Kidney tubule cell (primary cell): ENCODE results near the gene TEAD2.
"Not testable (repeated sequence)": the region's sequence is repeated elsewhere in the genome, so short reads cannot be mapped to it uniquely, and the experiment has no call there.

ENCODE experiments used
- DNase-seq: peaks from one replicate; pipeline ENCODE4 v3.0.0-alpha.2; 2018; ENCODE audit warnings: low spot score

Gene TEAD2

DNA sequence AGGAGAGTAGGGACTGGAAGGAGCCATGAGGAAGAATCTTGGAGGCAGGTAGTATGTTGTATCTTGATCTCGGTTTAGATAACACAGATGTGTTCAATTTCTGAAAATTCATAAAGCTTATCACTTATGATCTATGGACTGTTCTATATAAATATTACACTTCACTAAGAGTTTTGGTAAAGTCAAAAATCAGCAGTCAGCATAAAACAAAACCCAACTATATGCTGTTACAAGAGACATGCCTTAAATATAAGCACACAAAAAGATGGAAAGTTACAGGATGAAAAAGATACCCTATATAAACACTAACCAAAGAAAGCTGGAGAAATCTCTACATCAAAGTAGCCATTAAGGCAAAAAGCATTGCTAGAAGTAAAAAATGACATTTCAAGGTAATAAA lies 21.4 kb upstream of the TEAD2 start:
- DNase-seq, result no peak

DNA sequence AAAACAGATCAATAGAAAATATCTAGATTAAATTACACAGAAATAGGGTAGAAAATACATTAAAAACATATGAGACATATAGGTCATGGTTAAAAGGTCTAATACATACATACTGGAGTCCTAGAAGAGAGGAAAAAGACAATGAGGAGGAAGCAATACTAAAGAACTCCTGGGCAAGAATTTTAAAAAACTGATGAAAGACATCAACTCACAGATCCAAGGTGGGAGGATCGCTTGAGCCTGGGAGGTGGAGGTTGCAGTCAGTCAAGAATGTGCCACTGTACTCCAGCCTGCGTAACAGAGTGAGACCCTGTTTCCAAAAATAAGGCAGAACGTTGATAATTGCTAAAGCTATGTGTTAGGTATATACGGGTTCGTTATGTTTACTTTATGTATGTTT lies 20.4 kb upstream of the TEAD2 start:
- DNase-seq, result no peak

DNA sequence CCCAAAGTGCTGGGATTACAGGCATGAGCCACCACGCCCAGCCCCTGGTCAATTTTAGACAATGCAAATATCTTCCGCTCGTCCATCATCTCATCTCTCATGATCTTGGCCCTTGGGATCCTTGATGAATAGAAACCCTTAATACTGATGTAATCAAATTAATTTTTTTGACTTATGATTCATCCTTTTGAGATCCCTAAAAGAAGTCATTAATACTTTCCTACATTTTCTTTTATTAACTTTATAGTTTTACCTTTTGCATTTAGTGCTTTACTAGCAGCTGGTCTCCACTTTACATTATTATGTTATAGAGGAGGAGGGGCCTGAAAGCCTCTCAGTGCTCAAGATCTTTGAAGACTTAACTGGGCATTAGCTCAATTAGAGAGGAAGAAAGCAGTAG lies 18.2 kb upstream of the TEAD2 start:
- DNase-seq, result no peak

DNA sequence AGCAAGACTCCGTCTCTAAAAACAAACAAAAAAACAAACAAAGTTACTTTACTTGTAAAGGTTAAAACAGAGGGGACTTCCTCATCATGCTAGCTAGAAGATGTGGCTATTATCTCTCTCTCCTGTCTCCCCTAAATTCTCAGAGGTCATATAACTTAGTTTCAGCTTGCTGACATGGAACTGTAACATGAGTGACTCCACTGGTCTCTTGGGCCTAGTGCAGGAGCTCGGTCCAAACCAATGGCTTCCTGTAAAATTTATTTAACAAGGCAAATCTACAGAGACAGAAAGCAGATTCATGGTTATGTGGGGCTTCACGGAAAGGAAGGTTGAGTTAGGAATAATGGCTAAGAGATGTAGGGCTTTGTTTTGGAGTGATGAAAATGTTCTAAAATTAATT lies 16.3 kb upstream of the TEAD2 start:
- no peak for DNase-seq

DNA sequence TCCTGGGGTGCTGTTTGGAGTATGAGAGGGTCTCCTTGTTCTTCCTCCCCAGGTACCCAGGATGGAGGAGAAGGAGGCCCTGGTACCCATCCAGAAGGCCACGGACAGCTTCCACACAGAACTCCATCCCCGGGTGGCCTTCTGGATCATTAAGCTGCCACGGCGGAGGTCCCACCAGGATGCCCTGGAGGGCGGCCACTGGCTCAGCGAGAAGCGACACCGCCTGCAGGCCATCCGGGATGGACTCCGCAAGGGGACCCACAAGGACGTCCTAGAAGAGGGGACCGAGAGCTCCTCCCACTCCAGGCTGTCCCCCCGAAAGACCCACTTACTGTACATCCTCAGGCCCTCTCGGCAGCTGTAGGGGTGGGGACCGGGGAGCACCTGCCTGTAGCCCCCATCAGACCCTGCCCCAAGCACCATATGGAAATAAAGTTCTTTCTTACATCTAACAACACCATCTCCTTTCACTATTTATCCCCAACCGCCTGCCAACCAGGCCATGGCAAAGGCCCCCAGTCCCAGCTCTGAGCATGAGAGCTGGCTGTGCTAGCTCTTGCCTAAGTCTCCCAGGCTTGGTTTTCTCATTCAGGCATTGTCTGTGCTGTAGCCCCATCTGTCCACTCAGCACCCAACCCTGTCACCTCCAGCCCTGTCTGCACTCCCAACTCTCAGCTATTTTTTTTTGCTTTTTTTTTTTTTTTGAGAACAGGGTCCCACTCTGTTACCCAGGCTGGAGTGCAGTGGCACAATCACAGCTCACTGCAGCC lies 12.6 kb upstream of the TEAD2 start:
- no peak for DNase-seq

DNA sequence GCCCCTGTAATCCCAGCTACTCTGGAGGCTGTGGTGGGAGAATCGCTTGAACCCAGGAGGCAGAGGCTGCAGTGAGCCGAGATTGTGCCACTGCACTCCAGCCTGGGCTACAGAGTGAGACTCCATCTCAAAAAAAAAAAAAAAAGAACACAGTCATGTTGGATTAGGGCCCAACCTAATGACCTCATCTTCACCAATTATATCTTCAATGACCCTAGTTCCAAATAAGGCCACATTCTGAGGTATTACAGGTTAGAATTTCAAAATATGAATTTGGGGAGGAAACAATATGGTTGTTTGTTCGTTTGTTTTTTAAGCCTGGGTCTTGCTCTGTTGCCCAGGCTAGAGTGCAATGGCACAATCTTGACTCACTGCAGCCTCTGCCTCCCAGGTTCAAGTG lies 11.0 kb upstream of the TEAD2 start:
- not testable (repeated sequence) for DNase-seq

DNA sequence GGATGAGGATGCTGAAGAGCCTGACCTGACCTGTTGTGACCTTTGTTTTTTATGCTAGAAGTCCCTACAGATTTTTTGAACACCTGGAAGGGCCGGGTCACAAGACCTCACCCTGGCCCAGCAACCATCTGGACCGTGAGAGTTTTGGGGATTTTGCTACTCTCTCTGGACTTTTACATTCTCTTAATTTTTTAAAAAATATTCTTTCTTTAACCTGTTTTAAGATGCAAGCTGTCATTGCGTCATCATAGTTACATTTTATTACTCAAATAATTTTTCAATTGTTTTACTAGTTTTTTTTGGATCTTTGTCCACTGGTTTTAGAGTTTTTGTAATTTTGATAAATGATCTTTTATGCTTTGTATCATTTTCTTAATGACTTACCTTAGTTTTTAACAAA lies 9.0 kb upstream of the TEAD2 start:
- DNase-seq, result no peak

- DNase-seq, result no peak
Measured at GRCh38 chr19:49368711-49369358, 6.6 kb upstream of the TEAD2 start.

- DNase-seq, result no peak
Measured at GRCh38 chr19:49366110-49366509, 3.9 kb upstream of the TEAD2 start.

- no peak for DNase-seq
Measured at GRCh38 chr19:49364083-49364737, 2.0 kb upstream of the TEAD2 start.

- peak; percentile 98 for DNase-seq
Measured at GRCh38 chr19:49363268-49364082, 1.3 kb upstream of the TEAD2 start, which contains the start of gene DKKL1. DKKL1 (plus strand) TSS chr19:49363877; CDS start chr19:49363999, 122 bp downstream.

DNA sequence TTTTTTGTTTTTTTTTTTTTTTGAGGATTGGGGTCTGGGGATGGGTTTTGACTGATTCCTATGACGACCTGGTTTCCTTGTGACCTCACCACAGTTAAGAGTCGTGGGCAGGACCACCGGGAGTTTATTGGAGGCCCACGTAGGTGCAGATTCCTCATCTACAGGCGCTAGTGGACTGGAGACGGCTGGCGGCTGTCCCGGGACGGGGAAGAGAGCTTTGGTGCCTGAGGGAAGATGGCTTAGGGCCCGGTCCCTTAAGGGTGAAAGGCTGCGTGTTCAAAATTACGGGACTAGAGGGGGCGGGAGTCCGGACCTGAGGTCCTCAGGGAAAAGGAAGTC lies 682 bp upstream of the TEAD2 start:
- DNase-seq, result no peak

GRCh38 chr19:49361438-49362047 lies 673 bp downstream of the TEAD2 start:
- peak; percentile 74 for DNase-seq

DNA sequence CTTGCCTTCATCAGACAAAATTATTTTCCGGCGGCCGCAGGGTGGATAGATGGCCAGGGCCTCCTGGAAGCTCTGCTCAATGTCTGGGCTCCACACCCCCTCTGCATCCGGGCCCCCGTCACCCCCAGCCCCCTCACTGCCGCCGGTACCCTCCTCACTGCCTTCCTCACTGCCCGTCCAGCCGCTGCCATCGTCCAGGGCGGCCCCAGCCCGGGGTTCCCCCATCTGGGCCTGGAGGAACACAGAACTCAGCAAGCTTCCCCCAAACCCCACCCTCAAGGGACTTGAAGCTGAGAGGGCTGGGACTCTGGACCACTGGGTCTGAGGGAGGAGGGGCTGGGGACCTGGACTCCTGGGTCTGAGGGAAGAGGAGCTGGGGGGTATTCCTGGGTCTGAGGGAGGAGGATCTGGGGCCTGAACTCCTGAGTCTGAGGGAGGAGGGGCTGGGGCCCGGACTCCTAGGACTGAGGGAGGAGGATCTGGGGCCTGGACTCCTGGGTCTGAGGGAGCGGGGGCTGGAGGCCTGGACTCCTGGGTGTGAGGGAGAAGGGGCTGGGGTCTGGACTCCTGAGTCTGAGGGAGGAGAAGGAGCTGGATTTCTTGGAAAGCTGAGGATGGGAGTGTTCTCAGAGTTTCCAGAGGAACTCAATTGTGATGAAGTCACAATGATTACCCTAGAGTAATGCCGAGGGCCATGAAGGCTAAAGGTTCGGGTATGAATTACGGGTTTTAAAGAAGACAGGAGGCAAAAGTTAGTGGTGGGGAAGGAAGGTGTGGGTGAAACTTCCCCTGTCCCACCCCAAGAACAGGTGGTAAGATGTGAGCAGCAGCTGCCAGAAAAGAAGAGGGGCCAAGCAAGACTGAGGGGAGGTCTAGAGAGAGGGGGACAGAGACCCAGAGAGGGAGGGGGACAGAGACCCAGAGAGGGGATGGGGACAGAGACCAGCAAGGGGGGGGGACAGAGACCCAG lies 2.1 kb downstream of the TEAD2 start:
- DNase-seq, result no peak

GRCh38 chr19:49357186-49357585 lies 5.0 kb downstream of the TEAD2 start:
- no peak for DNase-seq

DNA sequence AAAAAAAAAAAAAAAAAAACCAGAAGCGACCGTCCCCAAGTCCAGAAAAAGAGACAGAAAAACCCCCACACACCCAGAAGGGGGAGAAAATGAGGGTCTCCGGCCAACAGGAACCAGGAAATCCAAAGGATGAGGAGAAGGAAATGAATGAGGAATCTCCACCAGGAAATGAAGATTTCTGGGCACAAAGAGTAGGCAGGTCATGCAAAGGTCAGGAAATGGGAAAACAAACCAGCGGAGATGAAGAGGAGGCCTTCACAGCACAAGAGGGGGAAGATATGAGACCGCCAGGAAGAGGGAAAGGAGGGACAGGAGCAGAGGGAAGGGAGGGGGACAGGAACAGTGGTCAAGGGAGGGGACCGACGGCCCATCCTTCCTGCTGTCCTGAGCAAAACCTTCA lies 5.8 kb downstream of the TEAD2 start:
- DNase-seq, result no peak

- no peak for DNase-seq
Measured at GRCh38 chr19:49355909-49356353, 6.3 kb downstream of the TEAD2 start.

GRCh38 chr19:49349567-49349966 lies 12.6 kb downstream of the TEAD2 start:
- DNase-seq, result no peak

DNA sequence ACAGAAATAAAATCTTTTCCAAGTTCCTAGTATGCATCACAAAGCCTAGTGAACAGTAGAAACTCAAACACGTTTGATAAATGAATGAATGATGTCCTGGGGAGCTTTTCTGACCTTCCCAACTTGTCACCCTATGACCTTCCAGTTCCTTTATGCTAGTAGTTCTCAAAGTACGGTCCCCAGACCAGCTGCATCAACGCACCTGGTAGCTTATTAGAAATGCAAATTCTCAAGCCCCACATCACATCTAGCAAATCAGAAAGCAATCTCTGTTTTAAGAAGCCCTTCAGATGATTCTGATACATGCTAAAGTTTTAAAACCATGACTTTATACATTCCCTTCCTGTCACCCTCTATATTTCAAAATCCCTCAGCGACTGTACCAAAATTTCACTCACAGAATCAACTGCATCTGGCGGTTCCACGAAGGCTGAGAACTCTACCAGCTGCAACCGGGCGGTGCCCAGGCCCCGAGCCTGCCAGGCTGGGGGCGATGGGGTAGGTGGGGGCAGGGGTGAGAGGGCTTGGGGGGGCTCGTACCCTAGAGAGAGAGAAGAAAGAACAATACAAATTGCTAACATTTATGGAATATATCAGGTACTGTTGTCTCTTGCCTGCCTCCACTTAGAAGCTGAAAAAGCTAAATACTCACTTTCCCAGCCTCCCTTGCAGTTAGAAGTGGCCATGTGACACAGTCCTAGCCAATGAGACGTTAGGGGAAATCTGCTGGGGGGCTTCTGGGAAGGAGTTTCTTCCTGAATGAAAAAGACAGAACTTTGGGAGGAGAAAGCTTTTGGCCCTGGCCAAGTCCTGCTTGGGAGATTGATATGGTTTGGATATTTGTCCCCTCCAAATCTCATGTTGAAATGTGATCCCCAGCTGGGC lies 13.7 kb downstream of the TEAD2 start:
- no peak for DNase-seq

GRCh38 chr19:49347835-49348234 lies 14.4 kb downstream of the TEAD2 start:
- DNase-seq, result peak; percentile 26
